Breast epithelium (tissue), 3 donors: ENCODE data around the gene C10orf120.

Experiments
- CTCF ChIP-seq, 3 donors: fragments of 450-650 bp; IDR thresholded peaks; one replicate each; pipeline ENCODE4 v1.5.1; 2016 to 2017; ENCODE audit warnings: antibody characterized with exemption in 3 of 3, mild to moderate bottlenecking in 3 of 3, moderate library complexity in 3 of 3
- POLR2AphosphoS5 ChIP-seq, 3 donors: sonication (generic); formaldehyde crosslinking; IDR thresholded peaks; one replicate each; pipeline ENCODE4 v1.6.1; 2017; ENCODE audit warnings: antibody characterized with exemption in 3 of 3

GRCh38 chr10:122673269-122673668 is 26.4 kb downstream of the C10orf120 start:
- TF ChIP-seq CTCF (IDR thresholded peaks at IDR 0.05): no peak
- TF ChIP-seq POLR2AphosphoS5 (IDR thresholded peaks at IDR 0.05): no peak
